ENCODE measurements around the gene ORMDL1. TPM values are rescaled to one million over a fixed set of nuclear protein-coding genes. Genes with fewer than 3 reads are reported as not detected.

The ORMDL1 gene
- total and polyA plus RNA-seq, 4 donors: 22.1 to 64.9 (median 34.2) TPM

- Histone ChIP-seq H3K27me3 (ENCODE audit: control insufficient read depth in 4 of 4, insufficient read depth in 4 of 4, low read length in 3 of 4) (no peaks in the 10 kb centered on the region), H3K27ac (ENCODE audit: low read depth in 1 of 2, low read length in 2 of 2) (no peak overlapping the region), H3K4me1 (ENCODE audit: control insufficient read depth in 4 of 4, insufficient read depth in 4 of 4, low read length in 3 of 4) (no peaks in the 10 kb centered on the region), H3K4me3 (ENCODE audit: low read depth in 1 of 3, low read length in 3 of 3) (no peak overlapping the region), H3K9me3 (ENCODE audit: control insufficient read depth in 4 of 4, low read length in 3 of 4) (no peaks in the 10 kb centered on the region), H3K9ac (ENCODE audit: low read depth in 1 of 2, low read length in 2 of 2) (no peak overlapping the region), H3K36me3 (ENCODE audit: control insufficient read depth in 4 of 4, insufficient read depth in 3 of 4, low read depth in 1 of 4, low read length in 3 of 4) (peaks cover 0 to 3% (median under 1%) of the 10 kb centered on the region in 4 donors)
- TF ChIP-seq HNF4G (IDR thresholded peaks at IDR 0.05) (no peak), SP1 (IDR thresholded peaks at IDR 0.05) (no peak), EGR1 (IDR thresholded peaks at IDR 0.05; ENCODE audit: low read depth in 2 of 2) (no peak), REST (IDR thresholded peaks at IDR 0.05) (no peak), NR2F2 (IDR thresholded peaks at IDR 0.05) (no peak), FOXA2 (IDR thresholded peaks at IDR 0.05) (no peak), HNF4A (conservative IDR thresholded peaks at IDR 0.05) (no peak), FOXA1 (IDR thresholded peaks at IDR 0.05) (no peak), RXRA (IDR thresholded peaks at IDR 0.05) (no peak), JUND (IDR thresholded peaks at IDR 0.05) (no peak), CTCF (IDR thresholded peaks at IDR 0.05; ENCODE audit: low read depth, low read length, missing input control) (no peak)
- no peak for DNase-seq (ENCODE audit: low spot score)
- 90% methylated on average over 4 of the region's 4 CpGs for WGBS
Observed at GRCh38 chr2:189829102-189829833, 45.1 kb upstream of the ORMDL1 start.

GRCh38 chr2:189826039-189826438, 41.9 kb upstream of the ORMDL1 start:
- no peak overlapping the region for H3K27ac ChIP-seq (ENCODE audit: low read depth in 1 of 2, low read length in 2 of 2)
- no peak for DNase-seq (ENCODE audit: low spot score)
- no peaks in the 10 kb centered on the region for H3K9me3 ChIP-seq (ENCODE audit: control insufficient read depth in 4 of 4, low read length in 3 of 4)
- WGBS: 91% methylated on average over 5 of the region's 5 CpGs
- no peaks in the 10 kb centered on the region for H3K27me3 ChIP-seq (ENCODE audit: control insufficient read depth in 4 of 4, insufficient read depth in 4 of 4, low read length in 3 of 4)
- H3K9ac ChIP-seq (ENCODE audit: low read depth in 1 of 2, low read length in 2 of 2): no peak overlapping the region
- TF ChIP-seq HNF4G (IDR thresholded peaks at IDR 0.05) (no peak), FOXA1 (IDR thresholded peaks at IDR 0.05) (no peak), REST (IDR thresholded peaks at IDR 0.05) (no peak)
- no peaks in the 10 kb centered on the region for H3K4me1 ChIP-seq (ENCODE audit: control insufficient read depth in 4 of 4, insufficient read depth in 4 of 4, low read length in 3 of 4)
- no peak overlapping the region for H3K4me3 ChIP-seq (ENCODE audit: low read depth in 1 of 3, low read length in 3 of 3)
- H3K36me3 ChIP-seq (ENCODE audit: control insufficient read depth in 4 of 4, insufficient read depth in 3 of 4, low read depth in 1 of 4, low read length in 3 of 4): peaks cover 0 to 3% (median 0%) of the 10 kb centered on the region in 4 donors
